ENCODE results near the gene TBC1D22A.

DNA sequence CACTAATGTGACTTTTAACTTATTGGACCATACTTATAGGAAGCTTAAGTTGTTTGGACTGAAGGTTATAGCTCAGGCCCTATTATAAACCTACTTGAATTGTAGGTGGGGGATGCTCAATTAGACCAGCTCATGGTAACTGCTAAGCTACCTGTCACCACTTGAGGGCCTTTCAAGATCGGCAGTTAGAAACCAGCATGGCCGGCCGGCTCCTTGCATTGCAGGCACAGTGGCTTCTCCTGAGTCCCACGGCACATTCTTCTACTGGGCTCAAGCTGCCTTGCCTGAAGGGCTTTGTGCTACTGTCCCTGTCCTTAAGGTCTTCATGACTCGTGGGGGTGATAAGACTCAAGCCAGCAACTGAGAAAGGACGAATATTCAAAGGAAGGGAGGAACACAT, 70.8 kb downstream of the TBC1D22A start:
- TF ChIP-seq, protein P1, sequence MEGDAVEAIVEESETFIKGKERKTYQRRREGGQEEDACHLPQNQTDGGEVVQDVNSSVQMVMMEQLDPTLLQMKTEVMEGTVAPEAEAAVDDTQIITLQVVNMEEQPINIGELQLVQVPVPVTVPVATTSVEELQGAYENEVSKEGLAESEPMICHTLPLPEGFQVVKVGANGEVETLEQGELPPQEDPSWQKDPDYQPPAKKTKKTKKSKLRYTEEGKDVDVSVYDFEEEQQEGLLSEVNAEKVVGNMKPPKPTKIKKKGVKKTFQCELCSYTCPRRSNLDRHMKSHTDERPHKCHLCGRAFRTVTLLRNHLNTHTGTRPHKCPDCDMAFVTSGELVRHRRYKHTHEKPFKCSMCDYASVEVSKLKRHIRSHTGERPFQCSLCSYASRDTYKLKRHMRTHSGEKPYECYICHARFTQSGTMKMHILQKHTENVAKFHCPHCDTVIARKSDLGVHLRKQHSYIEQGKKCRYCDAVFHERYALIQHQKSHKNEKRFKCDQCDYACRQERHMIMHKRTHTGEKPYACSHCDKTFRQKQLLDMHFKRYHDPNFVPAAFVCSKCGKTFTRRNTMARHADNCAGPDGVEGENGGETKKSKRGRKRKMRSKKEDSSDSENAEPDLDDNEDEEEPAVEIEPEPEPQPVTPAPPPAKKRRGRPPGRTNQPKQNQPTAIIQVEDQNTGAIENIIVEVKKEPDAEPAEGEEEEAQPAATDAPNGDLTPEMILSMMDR (IDR thresholded peaks at IDR 0.05; ENCODE audit: low read length): peak; percentile 42
- TF ChIP-seq EZH2 (IDR thresholded peaks at IDR 0.05; ENCODE audit: borderline replicate concordance, low read length): no peak
